Effector memory CD8-positive, alpha-beta T cell (primary cell): ENCODE results near the gene HMOX1.

Source experiments
- ATAC-seq: fragments of 150-1000 bp; cut with Tn5 transposase; replicated peaks from 2 replicates; pipeline ENCODE4 v1.10.0; 2021; ENCODE audit warnings: mild to moderate bottlenecking, moderate library complexity
- DNase-seq, 3 experiments: peaks; one replicate each; pipeline ENCODE4 v3.0.0; 2021
- H3K27ac Mint-ChIP-seq, 2 donors: one replicate each; pipeline ENCODE4 v1.8.0; 2022; ENCODE audit warnings: mild to moderate bottlenecking in 2 of 2, mixed read lengths in 2 of 2, moderate library complexity in 2 of 2
- H3K27me3 Mint-ChIP-seq, 2 donors: one replicate each; pipeline ENCODE4 v1.8.0; 2022; ENCODE audit warnings: mixed read lengths in 2 of 2
- H3K36me3 Mint-ChIP-seq: one replicate; pipeline ENCODE4 v1.8.0; 2022; ENCODE audit warnings: mild to moderate bottlenecking, moderate library complexity, mixed read lengths; ENCODE audit not compliant: insufficient read depth
- H3K4me1 Mint-ChIP-seq, 2 donors: one replicate each; pipeline ENCODE4 v1.8.0; 2022; ENCODE audit warnings: low read depth in 2 of 2, mixed read lengths in 2 of 2
- H3K4me3 Mint-ChIP-seq, 2 donors: one replicate each; pipeline ENCODE4 v1.8.0; 2022; ENCODE audit warnings: mild to moderate bottlenecking in 2 of 2, mixed read lengths in 2 of 2, moderate library complexity in 2 of 2
- H3K9me3 Mint-ChIP-seq, 2 donors: one replicate each; pipeline ENCODE4 v1.8.0; 2022; ENCODE audit warnings: mixed read lengths in 2 of 2
- total RNA-seq, 9 experiments: gene quantifications; one replicate each; lab custom pipeline; 2026; lab: John Stamatoyannopoulos, UW

Gene HMOX1
- 0 to 17.8 (median 1.5) reads per million in 9 experiments for total RNA-seq

- H3K9me3 Mint-ChIP-seq: no peaks in the 10 kb centered on the region
- H3K27me3 Mint-ChIP-seq: peaks cover 7 to 23% of the 10 kb centered on the region in 2 donors
- peak; percentile 87 for ATAC-seq
- H3K4me1 Mint-ChIP-seq: peaks cover 13 to 18% of the 10 kb centered on the region in 2 donors
- peak within 1 kb of the TSS; percentile 65 to 72 for H3K4me3 Mint-ChIP-seq
- peak within 1 kb of the TSS in 1 of 2 donors; percentile 78 for H3K27ac Mint-ChIP-seq
- peaks cover 4% of the 10 kb centered on the region for H3K36me3 Mint-ChIP-seq
- peak; percentile 40 to 43 (median 41) for DNase-seq
These were observed at the start of gene HMOX1 for GRCh38 chr22:35380537-35381423. HMOX1 (plus strand) TSS chr22:35381096; CDS start chr22:35381174, 78 bp downstream.

GRCh38 chr22:35332278-35332677 is 48.6 kb upstream of the HMOX1 start:
- H3K36me3 Mint-ChIP-seq: peaks cover 75% of the 10 kb centered on the region
- ATAC-seq: no peak

GRCh38 chr22:35333220-35333619 is 47.7 kb upstream of the HMOX1 start:
- H3K4me1 Mint-ChIP-seq: peaks cover 13 to 16% of the 10 kb centered on the region in 2 donors
- ATAC-seq (no peak), DNase-seq (no peak)
- H3K9me3 Mint-ChIP-seq: no peaks in the 10 kb centered on the region
- no peaks in the 10 kb centered on the region for H3K27me3 Mint-ChIP-seq
- H3K27ac Mint-ChIP-seq: peak overlapping the region; percentile 12 to 44
- peaks cover 74% of the 10 kb centered on the region for H3K36me3 Mint-ChIP-seq
- no peak overlapping the region for H3K4me3 Mint-ChIP-seq

More at GRCh38 chr22:35332278-35332677, 48.6 kb upstream of the HMOX1 start:
- no peaks in the 10 kb centered on the region for H3K9me3 Mint-ChIP-seq
- H3K4me1 Mint-ChIP-seq: peaks cover 13 to 16% of the 10 kb centered on the region in 2 donors
- H3K27ac Mint-ChIP-seq: no peak overlapping the region
- no peaks in the 10 kb centered on the region for H3K27me3 Mint-ChIP-seq
- no peak overlapping the region for H3K4me3 Mint-ChIP-seq
- no peak for DNase-seq

GRCh38 chr22:35334004-35334403 is 46.9 kb upstream of the HMOX1 start:
- Mint-ChIP-seq H3K9me3 (no peaks in the 10 kb centered on the region), H3K27me3 (no peaks in the 10 kb centered on the region), H3K36me3 (peaks cover 74% of the 10 kb centered on the region), H3K4me1 (peaks cover 13 to 16% of the 10 kb centered on the region in 2 donors), H3K27ac (peak overlapping the region; percentile 38 to 44), H3K4me3 (no peak overlapping the region)
- DNase-seq (no peak), ATAC-seq (no peak)

- Mint-ChIP-seq H3K9me3 (no peaks in the 10 kb centered on the region), H3K27me3 (no peaks in the 10 kb centered on the region), H3K4me3 (peak overlapping the region in 1 of 2 donors; percentile 20), H3K4me1 (peaks cover 3 to 12% of the 10 kb centered on the region in 2 donors), H3K27ac (peak overlapping the region in 1 of 2 donors; percentile 35), H3K36me3 (peaks cover 67% of the 10 kb centered on the region)
- no peak for ATAC-seq
- DNase-seq: no peak
These were observed 45.4 kb upstream of the HMOX1 start for GRCh38 chr22:35335468-35335867.

- Mint-ChIP-seq H3K9me3 (no peaks in the 10 kb centered on the region), H3K36me3 (peaks cover 64% of the 10 kb centered on the region), H3K4me3 (peak overlapping the region; percentile 20 to 29), H3K27ac (peak overlapping the region in 1 of 2 donors; percentile 69), H3K4me1 (peaks cover 0 to 8% of the 10 kb centered on the region in 2 donors), H3K27me3 (no peaks in the 10 kb centered on the region)
- DNase-seq: no peak
- no peak for ATAC-seq
These were observed 44.7 kb upstream of the HMOX1 start for GRCh38 chr22:35335936-35336781.

- Mint-ChIP-seq H3K27ac (peak overlapping the region; percentile 45 to 59), H3K4me3 (no peak overlapping the region), H3K9me3 (no peaks in the 10 kb centered on the region), H3K4me1 (peaks cover 0 to 6% of the 10 kb centered on the region in 2 donors), H3K36me3 (peaks cover 55% of the 10 kb centered on the region), H3K27me3 (no peaks in the 10 kb centered on the region)
- ATAC-seq (peak; percentile 50), DNase-seq (no peak)
These were observed 43.0 kb upstream of the HMOX1 start for GRCh38 chr22:35337932-35338331.

GRCh38 chr22:35341090-35341874 is 39.6 kb upstream of the HMOX1 start:
- Mint-ChIP-seq H3K9me3 (no peaks in the 10 kb centered on the region), H3K36me3 (peaks cover 34% of the 10 kb centered on the region), H3K27ac (peak overlapping the region in 1 of 2 donors; percentile 41)

GRCh38 chr22:35342390-35342789 is 38.5 kb upstream of the HMOX1 start:
- ATAC-seq: peak; percentile 35

More at GRCh38 chr22:35341090-35341874, 39.6 kb upstream of the HMOX1 start:
- DNase-seq: no peak
- Mint-ChIP-seq H3K4me3 (no peak overlapping the region), H3K4me1 (no peaks in the 10 kb centered on the region), H3K27me3 (no peaks in the 10 kb centered on the region)
- ATAC-seq: no peak

GRCh38 chr22:35343664-35344550 is 37.0 kb upstream of the HMOX1 start:
- no peak for DNase-seq
- Mint-ChIP-seq H3K9me3 (no peaks in the 10 kb centered on the region), H3K36me3 (peaks cover 35% of the 10 kb centered on the region), H3K4me3 (no peak overlapping the region), H3K4me1 (no peaks in the 10 kb centered on the region), H3K27ac (no peak overlapping the region), H3K27me3 (no peaks in the 10 kb centered on the region)
- ATAC-seq: no peak

More at GRCh38 chr22:35342390-35342789, 38.5 kb upstream of the HMOX1 start:
- DNase-seq: no peak
- no peaks in the 10 kb centered on the region for H3K27me3 Mint-ChIP-seq
- H3K4me3 Mint-ChIP-seq: peak overlapping the region in 1 of 2 donors; percentile 21
- no peaks in the 10 kb centered on the region for H3K9me3 Mint-ChIP-seq
- no peak overlapping the region for H3K27ac Mint-ChIP-seq
- peaks cover 37% of the 10 kb centered on the region for H3K36me3 Mint-ChIP-seq
- H3K4me1 Mint-ChIP-seq: no peaks in the 10 kb centered on the region

GRCh38 chr22:35344956-35345690 is 35.8 kb upstream of the HMOX1 start:
- H3K27ac Mint-ChIP-seq: no peak overlapping the region
- no peaks in the 10 kb centered on the region for H3K9me3 Mint-ChIP-seq
- no peak for ATAC-seq

More at GRCh38 chr22:35344956-35345690, 35.8 kb upstream of the HMOX1 start:
- peaks cover 44% of the 10 kb centered on the region for H3K36me3 Mint-ChIP-seq
- H3K27me3 Mint-ChIP-seq: no peaks in the 10 kb centered on the region
- no peaks in the 10 kb centered on the region for H3K4me1 Mint-ChIP-seq
- no peak overlapping the region for H3K4me3 Mint-ChIP-seq
- no peak for DNase-seq
